GM12874 (cell line): ENCODE measurements around the gene SLC29A1.

Experiments
- TF ChIP-seq, protein P1 (sequence below): IDR thresholded peaks from 2 replicates; pipeline ENCODE4 v1.5.1; 2011; ENCODE audit warnings: low read depth, mild to moderate bottlenecking, control low read depth, low read length, moderate library complexity; ENCODE audit not compliant: insufficient read depth

The SLC29A1 gene

DNA sequence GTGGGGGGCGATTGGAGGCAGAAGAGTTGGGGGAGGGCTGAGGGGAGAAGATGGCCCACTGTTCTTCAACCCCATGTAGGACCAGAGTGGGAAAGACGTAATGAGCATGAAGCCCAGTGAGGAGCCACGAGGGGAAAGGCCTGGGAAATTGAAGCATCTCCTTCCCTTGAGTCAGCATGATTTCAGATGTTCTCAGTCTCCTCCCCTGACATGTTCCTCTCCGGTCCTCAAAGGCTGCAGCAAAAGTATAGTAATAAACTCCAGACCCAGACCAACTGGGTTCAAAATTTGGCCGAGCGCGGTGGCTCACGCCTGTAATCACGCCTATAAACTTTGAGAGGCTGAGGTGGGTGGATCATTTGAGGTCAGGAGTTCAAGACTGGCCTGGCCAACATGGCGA is 43.9 kb downstream of the SLC29A1 start:
- TF ChIP-seq, protein P1, sequence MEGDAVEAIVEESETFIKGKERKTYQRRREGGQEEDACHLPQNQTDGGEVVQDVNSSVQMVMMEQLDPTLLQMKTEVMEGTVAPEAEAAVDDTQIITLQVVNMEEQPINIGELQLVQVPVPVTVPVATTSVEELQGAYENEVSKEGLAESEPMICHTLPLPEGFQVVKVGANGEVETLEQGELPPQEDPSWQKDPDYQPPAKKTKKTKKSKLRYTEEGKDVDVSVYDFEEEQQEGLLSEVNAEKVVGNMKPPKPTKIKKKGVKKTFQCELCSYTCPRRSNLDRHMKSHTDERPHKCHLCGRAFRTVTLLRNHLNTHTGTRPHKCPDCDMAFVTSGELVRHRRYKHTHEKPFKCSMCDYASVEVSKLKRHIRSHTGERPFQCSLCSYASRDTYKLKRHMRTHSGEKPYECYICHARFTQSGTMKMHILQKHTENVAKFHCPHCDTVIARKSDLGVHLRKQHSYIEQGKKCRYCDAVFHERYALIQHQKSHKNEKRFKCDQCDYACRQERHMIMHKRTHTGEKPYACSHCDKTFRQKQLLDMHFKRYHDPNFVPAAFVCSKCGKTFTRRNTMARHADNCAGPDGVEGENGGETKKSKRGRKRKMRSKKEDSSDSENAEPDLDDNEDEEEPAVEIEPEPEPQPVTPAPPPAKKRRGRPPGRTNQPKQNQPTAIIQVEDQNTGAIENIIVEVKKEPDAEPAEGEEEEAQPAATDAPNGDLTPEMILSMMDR: no peak

DNA sequence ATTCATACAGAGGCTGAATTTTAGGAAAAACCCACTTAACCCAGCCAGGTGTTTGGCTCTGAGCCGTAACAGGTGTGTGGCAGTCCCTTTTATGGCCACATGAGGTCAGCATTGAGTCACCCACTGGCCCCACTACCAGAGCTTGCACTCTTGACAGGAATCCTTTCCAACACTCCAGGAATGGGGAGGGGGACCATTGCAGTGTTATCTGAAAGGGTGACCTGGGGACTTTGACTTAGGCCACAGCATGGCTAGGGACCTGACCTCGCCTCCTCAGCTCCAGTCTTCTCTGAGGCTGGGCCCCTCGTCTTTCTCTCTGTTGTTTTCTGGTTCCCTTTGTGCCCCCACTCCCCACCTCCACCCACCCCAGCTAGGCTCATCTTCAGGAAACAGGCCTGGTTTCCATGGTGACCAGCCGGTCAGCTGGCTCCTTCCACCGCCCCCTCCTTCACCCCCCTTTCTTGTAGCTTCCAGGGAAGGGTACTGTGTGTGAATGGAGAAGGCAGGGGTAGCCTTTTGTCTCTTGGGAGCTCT is 44.8 kb downstream of the SLC29A1 start:
- TF ChIP-seq, protein P1: peak; percentile 94

DNA sequence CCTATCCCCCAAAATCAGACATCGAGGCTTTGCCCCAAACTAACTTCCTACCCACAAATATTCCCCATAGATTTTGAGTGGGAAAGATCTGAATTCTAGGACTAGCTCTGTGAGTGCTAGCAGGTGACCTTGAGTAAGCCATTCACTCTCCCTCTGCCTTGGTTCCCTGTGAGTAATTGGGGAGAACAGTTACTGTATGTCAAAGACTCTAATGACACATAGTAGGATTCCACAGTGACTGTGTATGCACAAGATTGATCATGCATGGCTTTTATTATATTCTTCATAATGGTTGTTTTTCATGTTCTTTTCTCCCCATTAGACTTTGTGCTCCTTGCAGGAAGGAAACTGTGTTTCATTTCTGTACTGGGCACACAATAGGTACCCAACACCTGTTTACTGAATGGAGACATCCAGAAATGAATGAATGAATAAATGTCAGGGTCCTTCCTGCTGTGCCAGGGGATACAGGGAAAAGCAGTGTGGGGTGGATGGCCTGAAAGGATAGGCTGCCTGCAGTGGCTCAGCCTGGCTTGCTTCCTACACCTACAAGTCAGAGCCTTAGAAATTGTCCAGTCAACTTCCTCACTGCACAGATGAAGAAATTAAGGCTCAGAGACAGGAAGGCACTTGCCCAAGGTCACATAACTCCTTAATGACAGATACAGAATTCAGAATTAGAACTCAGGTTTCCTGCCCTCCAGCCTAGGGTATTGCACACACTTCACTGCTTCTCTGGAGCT is 46.0 kb downstream of the SLC29A1 start:
- TF ChIP-seq, protein P1: no peak

DNA sequence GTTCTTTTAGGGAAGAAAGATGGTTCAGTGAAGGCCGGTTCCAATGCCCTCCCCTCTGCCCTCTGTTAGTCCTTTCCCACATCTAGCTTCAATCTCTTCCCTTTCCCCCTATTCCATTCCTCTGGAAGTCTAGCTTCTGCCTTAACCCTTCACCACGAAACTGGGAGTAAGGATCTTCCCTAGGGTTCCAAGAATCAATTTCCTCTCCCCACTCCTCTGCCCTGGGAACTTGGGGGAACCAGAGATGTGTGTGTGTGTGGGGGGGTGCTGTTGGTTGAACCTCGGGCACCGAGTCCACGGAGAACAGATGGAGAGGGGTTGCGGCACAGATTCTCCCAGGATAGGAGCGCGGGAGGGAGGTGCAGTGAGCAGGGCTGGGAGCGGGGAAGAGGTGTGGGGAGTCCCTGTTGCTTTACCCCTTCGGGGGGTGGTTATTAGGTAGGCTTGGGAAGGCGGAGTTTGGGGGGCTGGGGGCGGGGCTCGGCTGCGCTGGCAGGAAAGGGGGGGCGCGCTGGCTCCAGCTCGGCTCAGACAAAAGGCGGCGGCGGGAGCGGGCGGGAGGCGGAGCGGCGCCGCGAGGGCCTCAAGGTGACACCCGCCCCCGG is 46.6 kb downstream of the SLC29A1 start, which contains the start of gene TMEM151B:
TSS of gene TMEM151B (plus strand) at position 530 of the 605 bp plus-strand sequence. CDS start 293 bp downstream, outside the sequence.
- TF ChIP-seq, protein P1: no peak

DNA sequence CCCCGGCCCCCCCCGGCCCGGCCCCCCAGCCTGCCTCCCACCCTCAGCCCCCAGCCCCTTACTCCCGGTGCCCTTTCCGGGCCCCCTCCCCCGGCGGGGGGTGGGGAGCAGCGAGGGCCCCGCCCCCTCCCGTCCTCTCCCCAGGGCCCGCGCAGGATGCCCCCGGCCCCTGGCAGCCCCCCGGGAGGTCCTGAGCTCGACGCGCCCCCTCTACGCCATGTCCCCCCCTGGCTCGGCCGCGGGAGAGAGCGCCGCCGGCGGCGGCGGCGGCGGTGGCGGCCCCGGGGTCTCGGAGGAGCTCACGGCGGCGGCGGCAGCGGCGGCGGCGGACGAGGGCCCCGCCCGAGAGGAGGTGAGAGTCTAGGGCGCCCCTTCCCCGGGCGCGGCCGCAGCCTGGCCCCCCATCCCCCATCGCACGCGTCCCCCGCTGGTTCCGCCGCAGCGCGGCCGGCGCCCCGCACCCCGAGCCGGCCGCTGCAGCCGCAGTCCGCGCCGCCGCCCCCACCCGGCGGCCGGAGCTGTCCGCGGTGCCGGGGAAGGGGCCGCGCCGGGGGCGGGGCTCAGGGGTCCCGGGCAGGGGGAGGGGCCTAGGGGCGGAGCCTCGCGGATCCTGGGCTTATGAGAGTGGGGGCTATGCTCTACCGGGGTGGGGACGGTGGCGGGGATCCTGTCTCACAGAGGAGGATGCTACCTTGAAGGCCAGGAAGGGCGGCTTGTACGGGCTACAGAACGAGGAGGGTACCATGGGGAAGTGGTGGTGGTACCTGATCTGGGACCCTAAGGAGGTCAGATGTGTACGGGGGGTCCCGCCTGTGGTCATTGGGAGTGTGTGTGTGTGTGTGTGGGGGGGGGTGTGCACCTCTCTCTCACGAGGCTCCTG is 47.4 kb downstream of the SLC29A1 start:
- TF ChIP-seq, protein P1: no peak

DNA sequence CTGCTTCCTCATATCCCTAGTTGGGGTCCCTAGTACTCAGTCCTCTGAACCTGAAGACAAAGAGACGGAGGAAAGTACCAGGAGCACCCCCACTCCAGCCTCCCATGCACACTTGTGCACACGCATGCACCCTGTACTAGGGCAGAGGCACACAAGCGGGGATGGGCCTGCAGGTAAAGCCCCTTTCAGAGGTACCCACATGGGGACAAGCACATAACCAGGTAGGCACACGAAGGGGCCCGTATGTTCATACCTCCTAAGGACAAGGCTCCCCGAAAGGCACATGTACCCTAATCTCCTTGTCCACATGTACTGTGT is 48.0 kb downstream of the SLC29A1 start:
- TF ChIP-seq, protein P1: no peak

DNA sequence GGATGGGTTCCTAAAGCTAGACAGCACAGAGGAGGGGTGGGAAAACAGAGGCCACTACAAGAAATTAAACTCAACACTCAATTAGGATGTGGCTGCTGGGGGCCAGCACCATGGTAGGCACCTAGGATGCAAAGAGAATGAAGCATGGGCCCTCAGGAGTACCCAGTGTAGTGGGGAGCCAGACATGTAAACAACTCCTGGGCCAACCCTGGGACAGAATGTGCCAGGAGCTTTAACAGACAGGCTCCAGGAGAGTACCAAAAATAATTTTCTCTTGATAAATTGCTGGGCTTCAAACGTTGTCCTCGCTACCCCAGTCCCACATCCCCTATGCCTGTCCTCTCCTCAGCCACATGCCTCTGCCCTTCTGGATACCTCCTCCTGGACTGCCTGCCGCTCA is 48.5 kb downstream of the SLC29A1 start:
- TF ChIP-seq, protein P1: no peak
